Measurements from ENCODE around the gene NPC2. TPM values are rescaled to one million over a fixed set of nuclear protein-coding genes. Genes with fewer than 3 reads are reported as not detected.
A peak's percentile ranks its signal among the peaks of the same experiment; 100 is the strongest.

The NPC2 gene
- polyA plus RNA-seq, 2 of the 4 experiments (the other 2 are of a cell fraction): 97.7 to 457 TPM

- FAIRE-seq: no peak
Measured at GRCh38 chr14:74519316-74520074, 26.4 kb upstream of the NPC2 start.

GRCh38 chr14:74518221-74518620 lies 25.1 kb upstream of the NPC2 start:
- H3K4me3 ChIP-seq: no peak overlapping the region
- 90% methylated on average over 6 of the region's 6 CpGs for WGBS (ENCODE audit: missing lambda C conversion rate)
- no peak for DNase-seq (ENCODE audit: low read depth in 1 of 2, low spot score in 1 of 2)
- TF ChIP-seq TP53 (CRISPR knock-in tag; IDR thresholded peaks at IDR 0.05) (no peak), BHLHE40 (IDR thresholded peaks at IDR 0.05; ENCODE audit: low read depth, low read length) (no peak), HOXB5 (CRISPR knock-in tag; IDR thresholded peaks at IDR 0.05) (no peak), PBX3 (IDR thresholded peaks at IDR 0.05) (no peak), RARB (CRISPR knock-in tag; IDR thresholded peaks at IDR 0.05) (no peak), FOXS1 (CRISPR knock-in tag; IDR thresholded peaks at IDR 0.05) (no peak), HOXA7 (CRISPR knock-in tag; IDR thresholded peaks at IDR 0.05) (no peak), EP300 (IDR thresholded peaks at IDR 0.05) (no peak), RCOR1 (IDR thresholded peaks at IDR 0.05; ENCODE audit: low read depth, low read length) (no peak), CBX2 (IDR thresholded peaks at IDR 0.05; ENCODE audit: borderline replicate concordance, low read depth) (no peak), ZSCAN20 (CRISPR knock-in tag; IDR thresholded peaks at IDR 0.05) (no peak), PHF8 (IDR thresholded peaks at IDR 0.05; ENCODE audit: borderline replicate concordance, low read depth) (no peak), CHD2 (IDR thresholded peaks at IDR 0.05; ENCODE audit: low read length, partially characterized antibody) (no peak), EHMT2 (IDR thresholded peaks at IDR 0.05; ENCODE audit: low read depth) (no peak), POLR2A (IDR thresholded peaks at IDR 0.05; ENCODE audit: low read length) (no peak)
- FAIRE-seq: no peak
- no peak overlapping the region for H3K27ac ChIP-seq
- H3K9me3 ChIP-seq: no peaks in the 10 kb centered on the region
- H3K4me2 ChIP-seq: no peak overlapping the region
- no peak for ATAC-seq
- H3K4me1 ChIP-seq: peaks cover 8% of the 10 kb centered on the region
- POLR2A ChIA-PET: no interaction called here
- CTCF ChIA-PET: interaction anchor here (1.5 to 9.2 kb wide), 3 partner anchors 10 to 91 kb away, joined by 4 to 62 read pairs (median 5); no protein-coding TSS in a partner anchor

More at GRCh38 chr14:74519316-74520074, 26.4 kb upstream of the NPC2 start:
- no peak overlapping the region for H3K4me3 ChIP-seq
- ChIA-PET POLR2A (no interaction called here), CTCF (interaction anchor here (1.5 to 9.2 kb wide), 5 partner anchors 10 to 90 kb away, joined by 4 to 62 read pairs (median 7); no protein-coding TSS in a partner anchor)
- ATAC-seq (peak in 1 of 2 experiments; percentile 20; a peak in 2 of 6 replicates), DNase-seq (ENCODE audit: low read depth in 1 of 2, low spot score in 1 of 2) (no peak)
- peaks cover 8% of the 10 kb centered on the region for H3K4me1 ChIP-seq
- H3K27ac ChIP-seq: no peak overlapping the region
- no peak for TF ChIP-seq NR3C1 (IDR thresholded peaks at IDR 0.05)
- no peak for TF ChIP-seq TP53 (CRISPR knock-in tag; IDR thresholded peaks at IDR 0.05)
- TF ChIP-seq FOSB (CRISPR knock-in tag; IDR thresholded peaks at IDR 0.05): no peak
- no peak for TF ChIP-seq CHD4 (IDR thresholded peaks at IDR 0.05; ENCODE audit: borderline replicate concordance)
- TF ChIP-seq ATOH8 (CRISPR knock-in tag; IDR thresholded peaks at IDR 0.05; ENCODE audit: low read depth): no peak
- no peak for TF ChIP-seq MAX (IDR thresholded peaks at IDR 0.05)
- TF ChIP-seq PHF8 (IDR thresholded peaks at IDR 0.05; ENCODE audit: borderline replicate concordance, low read depth): no peak
- TF ChIP-seq JUN (IDR thresholded peaks at IDR 0.05): no peak
- TF ChIP-seq RNF2 (IDR thresholded peaks at IDR 0.05; ENCODE audit: borderline replicate concordance, low read depth): no peak
- no peak for TF ChIP-seq MAZ (IDR thresholded peaks at IDR 0.05; ENCODE audit: borderline replicate concordance, low read depth, low read length)
- TF ChIP-seq JUNB (IDR thresholded peaks at IDR 0.05): no peak
- TF ChIP-seq CBX8 (IDR thresholded peaks at IDR 0.05): no peak
- no peak for TF ChIP-seq FOSL2 (IDR thresholded peaks at IDR 0.05)
- TF ChIP-seq FOSL2 (CRISPR knock-in tag; IDR thresholded peaks at IDR 0.05): no peak
- TF ChIP-seq HOXA7 (CRISPR knock-in tag; IDR thresholded peaks at IDR 0.05): no peak
- TF ChIP-seq GATA3 (IDR thresholded peaks at IDR 0.05; ENCODE audit: borderline replicate concordance): no peak
- no peak for TF ChIP-seq CHD2 (IDR thresholded peaks at IDR 0.05; ENCODE audit: low read length, partially characterized antibody)
- no peak for TF ChIP-seq E2F6 (IDR thresholded peaks at IDR 0.05; ENCODE audit: borderline replicate concordance, low read depth)
- WGBS (ENCODE audit: missing lambda C conversion rate): 79% methylated on average over 6 of the region's 6 CpGs
- no peak overlapping the region for H3K4me2 ChIP-seq
- H3K9me3 ChIP-seq: no peaks in the 10 kb centered on the region

All from A549 (cell line).